Gastrocnemius medialis (tissue), 4 donors: Measurements from ENCODE around the gene CTDSPL.

Source experiments
- POLR2A ChIP-seq, 2 donors: fragments of 450-650 bp; IDR thresholded peaks; one replicate each; pipeline ENCODE4 v1.6.1; 2017; ENCODE audit warnings: antibody characterized with exemption in 2 of 2, mild to moderate bottlenecking in 2 of 2, moderate library complexity in 2 of 2
- TF ChIP-seq, protein P1 (sequence below), 5 experiments: fragments of 450-650 bp in 3 of 5; fragments of 200-600 bp in 2 of 5; sonication (generic) in 2 of 5; IDR thresholded peaks in 4 of 5; conservative IDR thresholded peaks in 1 of 5; 1 replicate in 4 of 5; 2 replicates in 1 of 5; pipeline ENCODE4 v1.5.1; 2016 to 2019; ENCODE audit warnings: antibody characterized with exemption in 5 of 5, mild to moderate bottlenecking in 3 of 5, moderate library complexity in 3 of 5

DNA sequence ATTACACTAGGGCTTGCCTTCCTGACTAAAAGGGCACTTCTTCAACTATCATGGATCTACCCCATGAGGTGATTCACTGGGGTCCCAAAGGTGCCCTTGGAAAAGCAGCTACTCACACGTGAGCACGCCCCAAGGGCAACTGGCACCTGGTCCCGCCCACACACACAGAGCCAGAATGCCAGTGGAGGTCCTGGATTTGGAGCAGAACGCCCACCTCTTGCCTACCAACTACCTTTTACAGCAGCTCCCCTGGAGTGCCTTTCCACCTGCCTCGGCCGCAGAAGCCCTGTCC, 1.8 kb upstream of the CTDSPL start:
- TF ChIP-seq, protein P1, sequence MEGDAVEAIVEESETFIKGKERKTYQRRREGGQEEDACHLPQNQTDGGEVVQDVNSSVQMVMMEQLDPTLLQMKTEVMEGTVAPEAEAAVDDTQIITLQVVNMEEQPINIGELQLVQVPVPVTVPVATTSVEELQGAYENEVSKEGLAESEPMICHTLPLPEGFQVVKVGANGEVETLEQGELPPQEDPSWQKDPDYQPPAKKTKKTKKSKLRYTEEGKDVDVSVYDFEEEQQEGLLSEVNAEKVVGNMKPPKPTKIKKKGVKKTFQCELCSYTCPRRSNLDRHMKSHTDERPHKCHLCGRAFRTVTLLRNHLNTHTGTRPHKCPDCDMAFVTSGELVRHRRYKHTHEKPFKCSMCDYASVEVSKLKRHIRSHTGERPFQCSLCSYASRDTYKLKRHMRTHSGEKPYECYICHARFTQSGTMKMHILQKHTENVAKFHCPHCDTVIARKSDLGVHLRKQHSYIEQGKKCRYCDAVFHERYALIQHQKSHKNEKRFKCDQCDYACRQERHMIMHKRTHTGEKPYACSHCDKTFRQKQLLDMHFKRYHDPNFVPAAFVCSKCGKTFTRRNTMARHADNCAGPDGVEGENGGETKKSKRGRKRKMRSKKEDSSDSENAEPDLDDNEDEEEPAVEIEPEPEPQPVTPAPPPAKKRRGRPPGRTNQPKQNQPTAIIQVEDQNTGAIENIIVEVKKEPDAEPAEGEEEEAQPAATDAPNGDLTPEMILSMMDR (IDR thresholded peaks at IDR 0.05 in 4 of 5, conservative IDR thresholded peaks at IDR 0.05 in 1 of 5): no peak
- no peak for TF ChIP-seq POLR2A (IDR thresholded peaks at IDR 0.05)
